ENCODE measurements around the gene RTN4IP1. TPM values are rescaled to one million over a fixed set of nuclear protein-coding genes. Genes with fewer than 3 reads are reported as not detected.

Gene RTN4IP1
- total RNA-seq, 1 experiment from 2014 or later, result 12.5 TPM

DNA sequence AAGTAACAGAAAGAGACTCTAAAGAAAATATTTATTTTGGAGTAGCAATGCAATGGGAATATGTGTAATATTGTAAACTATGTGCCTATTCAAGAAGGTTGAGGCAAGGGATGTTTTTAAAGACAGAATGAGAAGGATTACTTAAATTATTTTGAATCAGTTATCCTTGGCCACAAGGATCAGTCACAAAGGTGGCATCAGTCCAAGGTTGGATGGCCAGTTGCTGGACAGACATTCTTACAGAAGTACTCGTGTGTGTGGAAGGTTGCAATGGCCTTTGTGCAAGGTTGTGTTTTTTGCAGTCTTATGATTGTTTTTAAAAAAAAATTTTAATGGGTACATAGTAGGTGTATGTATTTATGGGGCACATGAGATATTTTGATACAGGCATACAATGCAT lies 2.0 kb upstream of the RTN4IP1 start:
- no peak overlapping the region for H3K23ac ChIP-seq (ENCODE audit: insufficient read length, low read depth, low read length)
- H2BK12ac ChIP-seq (ENCODE audit: insufficient read length, low read depth, low read length), result peak overlapping the region; percentile 62
- H3K79me1 ChIP-seq (ENCODE audit: insufficient read depth, low read depth, low read length, poor library complexity, severe bottlenecking), result peaks cover 14% of the 10 kb centered on the region
- no peak for DNase-seq
- H3K18ac ChIP-seq (ENCODE audit: insufficient read length, low read depth, low read length), result no peak overlapping the region
- H3T11ph ChIP-seq (ENCODE audit: low read length), result no peak overlapping the region
- no peak overlapping the region for H3K14ac ChIP-seq (ENCODE audit: insufficient read depth, low read length)
- H3K56ac ChIP-seq (ENCODE audit: insufficient read length, low read depth, low read length), result no peak overlapping the region
- H2AK5ac ChIP-seq (ENCODE audit: insufficient read length, low read length), result no peak overlapping the region
- no peak overlapping the region for H3K27ac Mint-ChIP-seq
- no peak overlapping the region for H3K4me2 ChIP-seq (ENCODE audit: insufficient read depth, insufficient read length, low read length)
- H3K36me3 Mint-ChIP-seq (ENCODE audit: insufficient read depth in 1 of 3, low read depth in 3 of 3), result peaks cover 0 to 8% (median 0%) of the 10 kb centered on the region in 3 experiments; a peak in 5 of 7 replicates
- H3K27me3 ChIP-seq (ENCODE audit: insufficient read depth, low read length), result no peaks in the 10 kb centered on the region
- H3K4ac ChIP-seq (ENCODE audit: low read depth, low read length), result no peak overlapping the region
- H3K9me3 Mint-ChIP-seq, result no peaks in the 10 kb centered on the region
- H2BK20ac ChIP-seq (ENCODE audit: low read depth, low read length, poor library complexity, severe bottlenecking), result no peak overlapping the region
- H3K9me3 ChIP-seq (ENCODE audit: control insufficient read depth, low read depth, low read length), result no peaks in the 10 kb centered on the region
- no peak overlapping the region for H2AFZ ChIP-seq (ENCODE audit: low read length)
- no peak overlapping the region for H4K91ac ChIP-seq (ENCODE audit: insufficient read length, low read depth, low read length)
- no peaks in the 10 kb centered on the region for H4K20me1 ChIP-seq (ENCODE audit: control insufficient read depth, insufficient read depth, insufficient read length)
- no peak overlapping the region for H3K4me3 Mint-ChIP-seq
- no peaks in the 10 kb centered on the region for H3K4me1 ChIP-seq (ENCODE audit: insufficient read depth, low read length)
- no peaks in the 10 kb centered on the region for H3K27me3 Mint-ChIP-seq (ENCODE audit: low read depth)
- H2BK15ac ChIP-seq (ENCODE audit: low read depth, low read length), result no peak overlapping the region
- TF ChIP-seq, protein P1, sequence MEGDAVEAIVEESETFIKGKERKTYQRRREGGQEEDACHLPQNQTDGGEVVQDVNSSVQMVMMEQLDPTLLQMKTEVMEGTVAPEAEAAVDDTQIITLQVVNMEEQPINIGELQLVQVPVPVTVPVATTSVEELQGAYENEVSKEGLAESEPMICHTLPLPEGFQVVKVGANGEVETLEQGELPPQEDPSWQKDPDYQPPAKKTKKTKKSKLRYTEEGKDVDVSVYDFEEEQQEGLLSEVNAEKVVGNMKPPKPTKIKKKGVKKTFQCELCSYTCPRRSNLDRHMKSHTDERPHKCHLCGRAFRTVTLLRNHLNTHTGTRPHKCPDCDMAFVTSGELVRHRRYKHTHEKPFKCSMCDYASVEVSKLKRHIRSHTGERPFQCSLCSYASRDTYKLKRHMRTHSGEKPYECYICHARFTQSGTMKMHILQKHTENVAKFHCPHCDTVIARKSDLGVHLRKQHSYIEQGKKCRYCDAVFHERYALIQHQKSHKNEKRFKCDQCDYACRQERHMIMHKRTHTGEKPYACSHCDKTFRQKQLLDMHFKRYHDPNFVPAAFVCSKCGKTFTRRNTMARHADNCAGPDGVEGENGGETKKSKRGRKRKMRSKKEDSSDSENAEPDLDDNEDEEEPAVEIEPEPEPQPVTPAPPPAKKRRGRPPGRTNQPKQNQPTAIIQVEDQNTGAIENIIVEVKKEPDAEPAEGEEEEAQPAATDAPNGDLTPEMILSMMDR (conservative IDR thresholded peaks at IDR 0.05), result no peak
- no peak overlapping the region for H2BK5ac ChIP-seq (ENCODE audit: insufficient read length, low read length)
- H3K27ac ChIP-seq (ENCODE audit: insufficient read length, low read depth, low read length), result no peak overlapping the region
- H3K79me2 ChIP-seq (ENCODE audit: insufficient read depth, low read length), result peaks cover 23% of the 10 kb centered on the region
- H3K9ac ChIP-seq (ENCODE audit: extremely low read depth, insufficient read length, low read length), result no peak overlapping the region
- no peak overlapping the region for H4K8ac ChIP-seq (replicated peaks; ENCODE audit: insufficient read length, low read depth, low read length)
- peaks cover 8% of the 10 kb centered on the region for H3K23me2 ChIP-seq (ENCODE audit: insufficient read length, low read depth, low read length, poor library complexity, severe bottlenecking)
- no peak overlapping the region for H2BK120ac ChIP-seq (ENCODE audit: low read depth, low read length, poor library complexity, severe bottlenecking)
- H3K4me1 Mint-ChIP-seq, result peaks cover 19 to 39% of the 10 kb centered on the region in 2 experiments
- H4K5ac ChIP-seq (ENCODE audit: insufficient read length, low read depth, low read length), result no peak overlapping the region
- no CpG with 5 or more reads among the region's 1 CpG for WGBS (ENCODE audit: extremely low coverage, insufficient read length, low lambda C conversion rate)

Data from H9 (cell line).